ENCODE data around the gene LEPROT. TPM values are rescaled to one million over a fixed set of nuclear protein-coding genes. Genes with fewer than 3 reads are reported as not detected.

The LEPROT gene
- total RNA-seq, 1 donor from 2014 or later, result 35.2 TPM

DNA sequence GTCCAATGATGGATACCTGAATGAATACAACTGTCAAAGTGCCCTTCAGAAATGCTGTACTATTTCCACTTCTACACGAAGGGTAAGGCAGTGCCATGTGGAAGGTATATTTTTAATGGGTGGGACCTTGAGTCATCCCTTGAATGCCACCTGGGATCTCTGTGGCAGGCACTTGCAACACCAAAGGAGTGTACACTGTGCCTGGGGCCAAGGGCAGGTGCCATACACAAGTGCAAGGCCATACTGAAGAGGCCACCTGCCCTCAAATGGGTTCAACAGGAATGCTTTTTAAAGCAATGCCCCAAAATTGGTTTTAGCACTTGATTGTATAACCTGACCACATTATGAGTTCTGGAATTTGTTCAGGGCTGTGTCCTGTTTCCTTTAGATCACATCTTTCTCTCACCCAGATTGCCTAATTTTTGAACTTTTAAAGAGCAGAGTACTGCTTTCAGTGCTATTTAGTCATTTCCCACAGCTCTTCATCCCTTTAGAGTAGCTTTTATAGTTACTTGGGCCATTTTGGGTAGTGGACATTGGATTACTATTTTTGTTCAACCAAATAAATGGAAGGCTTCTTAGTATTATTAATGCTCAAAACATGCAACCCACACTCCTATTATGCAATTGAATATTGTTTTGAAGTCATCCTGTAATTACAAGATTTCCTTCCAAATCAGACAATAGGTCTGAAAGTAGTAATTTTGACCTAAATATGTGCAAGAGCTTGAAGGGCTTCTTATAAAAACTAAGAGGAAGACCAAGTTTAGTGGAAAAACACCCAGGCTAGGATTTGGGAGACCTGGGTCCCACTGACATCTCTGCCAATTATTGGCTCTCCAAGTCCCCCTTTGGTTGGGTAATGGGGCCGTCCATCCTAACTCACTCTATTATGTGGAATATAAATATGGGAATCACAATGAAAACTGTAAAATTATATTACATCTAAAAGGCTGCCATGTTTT is 57.2 kb downstream of the LEPROT start:
- no peak for DNase-seq

- DNase-seq, result no peak
Measured at GRCh38 chr1:65478379-65479026, 58.0 kb downstream of the LEPROT start.

DNA sequence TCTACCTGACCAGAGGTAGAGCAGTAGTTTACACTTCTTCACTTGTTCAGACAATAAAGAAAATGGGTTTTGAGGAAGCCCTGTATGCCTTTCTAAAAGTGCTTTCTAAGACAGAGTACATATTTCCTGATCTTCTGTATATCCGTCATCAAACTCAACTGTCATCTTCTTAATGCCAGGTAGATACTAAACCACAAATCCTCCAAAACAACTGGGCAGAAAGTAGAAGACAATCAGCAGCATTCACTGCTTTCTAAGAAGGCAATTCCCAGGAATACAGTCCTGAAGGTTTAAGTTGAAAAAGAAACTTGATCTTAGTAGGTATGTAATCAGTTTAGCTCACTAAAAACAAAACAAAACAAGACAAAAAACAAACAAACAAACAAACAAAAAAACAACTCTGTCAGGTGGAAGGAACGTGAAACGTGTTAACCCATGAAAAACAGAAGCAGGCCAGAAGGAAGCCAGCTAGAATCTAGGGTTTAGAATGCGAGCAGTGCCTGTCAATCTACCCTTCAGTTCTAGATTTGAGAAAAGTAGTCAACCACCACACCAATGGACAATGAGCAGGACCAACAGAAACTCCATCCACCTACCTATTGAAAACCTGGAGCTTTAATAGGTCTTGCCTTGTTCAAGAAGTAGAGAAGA is 59.2 kb downstream of the LEPROT start:
- no peak for DNase-seq

- no peak for DNase-seq
Measured at GRCh38 chr1:65480684-65481405, 60.4 kb downstream of the LEPROT start.

DNA sequence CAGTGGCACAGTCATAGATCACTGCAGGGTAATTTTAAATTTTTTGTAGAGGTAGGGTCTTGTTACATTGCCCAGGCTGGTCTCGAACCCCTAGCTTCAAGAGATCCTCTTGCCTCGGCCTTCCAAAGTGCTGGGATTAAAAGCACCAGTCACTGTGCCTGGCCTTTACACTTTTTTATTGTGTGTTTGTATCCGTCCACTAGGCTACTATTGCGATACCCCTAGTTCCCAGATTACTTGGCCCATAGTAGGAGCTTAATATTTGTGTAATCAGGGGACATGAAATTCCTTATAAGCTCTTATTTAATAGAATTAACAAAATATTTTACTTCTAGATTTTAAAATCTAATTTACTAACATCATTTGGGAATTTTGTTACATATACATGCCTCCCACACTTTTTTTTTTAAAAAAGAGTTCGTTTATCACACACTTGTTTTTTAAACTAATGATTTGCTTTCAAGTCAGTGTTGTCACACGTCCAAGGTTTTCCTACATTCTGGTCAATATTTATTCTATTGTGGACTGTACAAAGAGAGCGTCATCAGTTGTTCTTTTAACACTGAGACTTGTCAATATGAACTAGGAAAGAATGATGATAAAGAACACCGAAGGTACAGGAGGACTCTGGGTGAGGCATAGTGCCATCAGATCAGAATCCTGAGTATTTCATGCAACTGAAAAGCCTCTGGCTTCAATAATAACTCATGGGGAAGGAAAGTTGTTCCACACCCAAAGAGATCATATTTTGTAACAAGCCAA is 63.7 kb downstream of the LEPROT start:
- DNase-seq, result no peak

Small RNAs within 50 kb of the gene (small RNA-seq; reads per million reads assigned to genes)
- not detected for gene RNU2-15P

Other genes starting within 250 kb of the LEPROT start
- 104 TPM for gene DNAJC6, start 111.1 kb upstream of the LEPROT start, total RNA-seq
- gene LEPR, start within 50 bp of the LEPROT start, total RNA-seq, result 12.8 TPM